ENCODE data around the gene C19orf25.

DNA sequence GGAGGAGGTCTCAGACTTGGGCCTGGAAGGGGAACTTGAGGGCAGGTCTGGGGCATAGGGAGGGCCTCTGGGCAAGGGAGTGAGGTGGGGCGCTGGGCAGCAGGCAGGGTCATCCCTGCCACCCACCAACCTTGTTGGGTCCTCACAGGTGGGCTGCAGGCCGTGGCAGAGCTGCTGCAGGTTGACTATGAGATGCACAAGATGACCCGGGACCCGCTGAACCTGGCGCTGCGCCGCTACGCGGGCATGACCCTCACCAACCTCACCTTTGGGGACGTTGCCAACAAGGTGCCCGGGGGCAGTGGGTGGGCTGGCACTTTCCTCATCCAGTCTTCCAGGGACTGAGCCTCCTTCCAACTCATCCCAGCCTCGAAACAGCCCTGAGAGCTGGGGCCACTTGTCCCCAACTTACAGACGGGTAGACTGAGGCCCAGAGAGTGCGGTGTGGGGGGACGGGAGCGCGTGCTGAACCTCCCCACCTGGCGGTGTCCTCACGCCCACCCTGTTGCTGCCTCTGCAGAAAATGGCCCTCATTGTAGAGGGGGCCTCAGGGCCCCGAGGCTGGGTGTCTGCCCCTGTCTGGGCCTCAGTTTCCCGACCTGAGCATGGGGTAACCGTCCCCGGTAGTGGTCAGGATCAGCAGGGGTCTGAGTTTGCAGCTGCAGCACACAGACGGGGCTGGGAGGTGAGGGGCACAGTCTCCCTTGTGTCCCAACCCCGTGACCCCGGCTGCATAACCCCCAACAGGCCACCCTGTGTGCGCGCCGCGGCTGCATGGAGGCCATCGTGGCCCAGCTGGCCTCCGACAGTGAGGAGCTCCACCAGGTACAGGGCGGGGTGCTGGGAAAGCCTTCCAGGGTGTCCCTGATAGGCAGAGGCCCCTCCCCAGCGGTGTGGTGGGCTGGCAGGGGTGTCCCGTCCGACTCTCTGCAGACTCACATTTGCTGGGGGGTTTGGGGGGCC is 18.7 kb downstream of the C19orf25 start:
- TF ChIP-seq, protein P1, sequence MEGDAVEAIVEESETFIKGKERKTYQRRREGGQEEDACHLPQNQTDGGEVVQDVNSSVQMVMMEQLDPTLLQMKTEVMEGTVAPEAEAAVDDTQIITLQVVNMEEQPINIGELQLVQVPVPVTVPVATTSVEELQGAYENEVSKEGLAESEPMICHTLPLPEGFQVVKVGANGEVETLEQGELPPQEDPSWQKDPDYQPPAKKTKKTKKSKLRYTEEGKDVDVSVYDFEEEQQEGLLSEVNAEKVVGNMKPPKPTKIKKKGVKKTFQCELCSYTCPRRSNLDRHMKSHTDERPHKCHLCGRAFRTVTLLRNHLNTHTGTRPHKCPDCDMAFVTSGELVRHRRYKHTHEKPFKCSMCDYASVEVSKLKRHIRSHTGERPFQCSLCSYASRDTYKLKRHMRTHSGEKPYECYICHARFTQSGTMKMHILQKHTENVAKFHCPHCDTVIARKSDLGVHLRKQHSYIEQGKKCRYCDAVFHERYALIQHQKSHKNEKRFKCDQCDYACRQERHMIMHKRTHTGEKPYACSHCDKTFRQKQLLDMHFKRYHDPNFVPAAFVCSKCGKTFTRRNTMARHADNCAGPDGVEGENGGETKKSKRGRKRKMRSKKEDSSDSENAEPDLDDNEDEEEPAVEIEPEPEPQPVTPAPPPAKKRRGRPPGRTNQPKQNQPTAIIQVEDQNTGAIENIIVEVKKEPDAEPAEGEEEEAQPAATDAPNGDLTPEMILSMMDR (IDR thresholded peaks at IDR 0.05; ENCODE audit: borderline replicate concordance, extremely low read depth, low read length, poor library complexity, severe bottlenecking): no peak
- no peak for TF ChIP-seq EZH2 (IDR thresholded peaks at IDR 0.05; ENCODE audit: borderline replicate concordance, low read depth, low read length, severe bottlenecking)
